CD4-positive, alpha-beta T cell treated with Interleukin-15 for 1 hour (primary cell): ENCODE data around the gene ANKRD17.

Experiments used
- DNase-seq: peaks from one replicate; pipeline ENCODE4 v3.0.0-alpha.2; 2020

ANKRD17 gene

DNA sequence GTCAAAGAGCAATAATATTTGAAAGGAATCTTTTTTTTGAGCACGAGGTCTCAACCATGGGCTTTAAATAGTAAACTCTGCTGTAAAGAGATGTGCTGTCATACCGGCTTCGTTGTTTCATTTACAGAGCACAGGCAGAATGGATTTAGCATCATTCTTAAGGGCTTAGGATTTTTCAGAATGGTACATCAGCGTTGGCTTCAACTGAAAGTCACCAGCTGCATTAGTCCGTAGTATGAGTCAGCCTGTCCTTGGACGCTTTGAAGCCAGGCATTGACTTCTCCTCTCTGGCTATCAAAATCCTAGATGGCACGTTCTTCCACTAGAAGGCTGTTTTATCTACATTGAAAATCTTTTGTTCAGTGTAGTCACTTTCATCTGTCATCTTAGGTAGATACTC lies 212.7 kb downstream of the ANKRD17 start:
- no peak for DNase-seq

DNA sequence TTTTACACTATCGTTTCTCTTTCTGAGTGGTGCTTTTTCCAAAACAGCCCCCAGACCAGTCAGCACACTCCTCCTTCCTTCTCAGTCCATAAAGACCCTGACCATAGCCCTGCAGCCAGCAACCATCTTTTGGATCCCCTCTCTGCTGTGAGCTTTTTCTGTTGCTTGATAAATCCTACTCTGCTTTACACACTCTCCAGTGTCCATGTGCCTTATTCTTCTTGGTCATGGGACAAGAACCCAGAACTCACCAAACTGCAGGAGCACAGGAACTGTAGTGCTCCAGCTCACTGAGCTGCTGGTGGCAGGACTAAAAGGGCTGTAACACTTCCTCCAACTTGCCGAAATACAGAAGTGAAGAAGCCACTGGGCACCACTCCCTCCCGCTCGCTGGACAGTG lies 221.5 kb downstream of the ANKRD17 start:
- DNase-seq, result no peak

DNA sequence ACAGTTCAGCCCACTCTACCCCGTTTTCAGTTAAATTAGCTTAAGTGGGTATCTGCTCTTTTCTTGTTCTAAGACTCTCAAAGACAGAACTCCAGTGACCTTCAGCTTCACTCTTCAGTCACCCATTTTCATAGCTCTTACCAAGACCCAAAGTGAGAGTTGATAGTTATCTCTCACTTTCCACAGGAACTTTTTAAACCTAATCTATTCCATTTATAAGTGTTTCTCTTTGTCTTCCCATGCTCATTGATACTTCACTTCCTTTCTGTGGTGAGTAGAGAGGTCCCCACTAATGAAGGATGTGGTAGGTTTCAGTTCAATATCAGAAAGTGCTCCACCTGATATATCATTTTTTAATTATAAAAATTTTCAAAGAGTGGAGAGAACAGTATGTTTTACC lies 222.5 kb downstream of the ANKRD17 start:
- no peak for DNase-seq

DNA sequence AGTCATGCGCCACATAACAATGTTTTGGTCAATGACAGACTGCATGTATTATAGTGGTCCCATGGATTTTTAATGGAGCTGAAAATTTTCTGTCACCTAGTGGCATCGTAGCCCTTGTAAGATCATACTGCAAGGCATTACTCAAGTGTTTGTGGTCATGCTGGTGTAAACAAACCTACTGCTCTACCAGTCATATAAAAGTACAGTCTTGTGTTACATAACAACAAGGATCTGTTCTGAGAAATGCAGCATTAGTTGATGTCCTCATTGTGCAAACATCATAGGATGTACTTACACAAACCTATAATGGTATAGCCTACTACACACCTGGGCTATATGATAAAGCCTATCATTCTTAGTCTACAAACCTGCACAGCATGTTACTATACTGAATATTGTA lies 223.7 kb downstream of the ANKRD17 start:
- no peak for DNase-seq

DNA sequence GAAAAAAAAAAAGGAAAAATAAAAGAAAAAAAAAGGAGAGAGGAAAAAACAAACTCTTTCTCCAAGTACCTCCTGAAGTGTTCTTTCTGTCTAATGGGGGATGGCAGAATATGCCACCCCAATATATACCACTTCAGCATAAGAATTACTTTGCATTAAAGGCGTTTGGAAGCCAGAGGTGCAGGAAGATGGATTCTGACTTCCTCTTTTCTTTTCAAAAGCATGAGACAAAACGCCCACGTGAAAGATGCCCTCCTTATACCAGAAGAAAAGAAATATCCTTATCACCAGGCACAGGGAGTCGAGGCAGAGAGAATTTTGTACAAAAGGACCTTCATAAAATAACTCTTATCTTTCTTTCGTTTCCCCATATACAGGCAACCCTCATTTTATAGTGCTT lies 230.0 kb downstream of the ANKRD17 start:
- no peak for DNase-seq
